Lower leg skin (tissue), 4 donors: ENCODE measurements around the gene RAB26. TPM values are rescaled to one million over a fixed set of nuclear protein-coding genes. Genes with fewer than 3 reads are reported as not detected.
A peak's percentile ranks its signal among the peaks of the same experiment; 100 is the strongest.
"Not testable (repeated sequence)": the region's sequence is repeated elsewhere in the genome, so short reads cannot be mapped to it uniquely, and the experiment has no call there.

Experiments used
- DNase-seq, 2 donors: peaks; one replicate each; pipeline ENCODE4 v3.0.0-alpha.2; 2019; ENCODE audit warnings: low spot score in 2 of 2
- H3K4me3 ChIP-seq: fragments of 200-600 bp; sonication (generic); 2 replicates; pipeline ENCODE4 v1.5.1; 2017; ENCODE audit warnings: mild to moderate bottlenecking, low read depth; ENCODE audit not compliant: poor library complexity, severe bottlenecking
- POLR2A ChIP-seq, 2 donors: fragments of 450-650 bp; IDR thresholded peaks; one replicate each; pipeline ENCODE4 v1.6.1; 2016 to 2017; ENCODE audit warnings: antibody characterized with exemption in 2 of 2, mild to moderate bottlenecking in 1 of 2, moderate library complexity in 1 of 2
- WGBS, 2 donors: methylation state at CpG; one replicate each; pipeline ENCODE4 v1.1.5; 2018; 5-methylcytosine and 5-hydroxymethylcytosine counted together
- intact Hi-C: fragments of 100-400 bp; cut with DNase I; formaldehyde crosslinking; loops from one replicate; pipeline ENCODE4 v1.15.0; 2023; ENCODE audit warnings: low total_unique reads
- total RNA-seq, 4 donors: library from RNA; depleted of rRNA; stranded (reverse); fragments of >200 nt; gene quantifications; one replicate each; pipeline ENCODE4 v1.1.0, GENCODE V29; 2016
- TF ChIP-seq, protein P1 (sequence below), 3 donors: fragments of 450-650 bp; IDR thresholded peaks; one replicate each; pipeline ENCODE4 v1.5.1; 2016; ENCODE audit warnings: antibody characterized with exemption in 3 of 3, mild to moderate bottlenecking in 3 of 3, moderate library complexity in 2 of 3

RAB26 gene
- total RNA-seq = 1 to 10 TPM in 3 of 4 donors, not detected in 1; 1.6 to 2.9 (median 2.0) TPM

DNA sequence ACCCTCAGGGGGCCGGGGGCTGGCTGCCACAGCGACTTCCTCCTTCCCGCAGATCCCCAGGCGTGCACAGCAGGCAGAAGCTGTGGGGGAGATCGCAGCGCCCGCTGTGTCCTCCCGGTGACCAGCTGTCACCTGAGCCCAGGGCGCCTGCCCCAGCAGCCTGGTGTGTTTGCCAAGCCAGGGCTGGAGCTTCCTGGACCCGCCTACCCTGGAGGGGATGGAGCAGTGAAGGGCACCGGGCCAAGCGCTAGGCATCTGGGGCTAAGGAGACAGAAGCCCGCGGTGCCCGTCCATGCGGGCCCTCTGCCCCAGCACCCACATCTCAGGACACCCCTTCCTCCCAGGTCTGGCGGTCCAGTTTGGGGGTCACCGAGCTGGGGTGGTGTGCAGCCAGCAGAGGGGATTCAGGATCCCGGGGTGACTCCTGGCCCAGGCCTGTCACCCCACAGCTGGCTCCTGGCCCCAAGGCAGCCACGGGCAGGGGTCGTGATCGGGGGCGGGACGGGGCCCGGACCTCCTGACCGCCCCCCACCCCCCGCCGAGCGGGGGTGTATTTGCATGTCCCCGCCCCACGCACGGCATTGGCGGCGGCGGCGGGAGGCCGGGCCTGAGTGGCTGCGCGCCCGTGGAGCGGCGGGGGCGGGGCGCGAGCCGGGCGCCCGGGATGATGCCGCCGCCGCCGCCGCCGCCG is at the start of gene RAB26:
RAB26 (plus strand) TSS at position 645 of the 691 bp plus-strand sequence. CDS start 159 bp downstream, outside the sequence.
- intact Hi-C loops = no loop called here
- 20 to 25% methylated on average over 2 to 15 of the region's 55 CpGs for WGBS, 2 donors
- TF ChIP-seq, protein P1, sequence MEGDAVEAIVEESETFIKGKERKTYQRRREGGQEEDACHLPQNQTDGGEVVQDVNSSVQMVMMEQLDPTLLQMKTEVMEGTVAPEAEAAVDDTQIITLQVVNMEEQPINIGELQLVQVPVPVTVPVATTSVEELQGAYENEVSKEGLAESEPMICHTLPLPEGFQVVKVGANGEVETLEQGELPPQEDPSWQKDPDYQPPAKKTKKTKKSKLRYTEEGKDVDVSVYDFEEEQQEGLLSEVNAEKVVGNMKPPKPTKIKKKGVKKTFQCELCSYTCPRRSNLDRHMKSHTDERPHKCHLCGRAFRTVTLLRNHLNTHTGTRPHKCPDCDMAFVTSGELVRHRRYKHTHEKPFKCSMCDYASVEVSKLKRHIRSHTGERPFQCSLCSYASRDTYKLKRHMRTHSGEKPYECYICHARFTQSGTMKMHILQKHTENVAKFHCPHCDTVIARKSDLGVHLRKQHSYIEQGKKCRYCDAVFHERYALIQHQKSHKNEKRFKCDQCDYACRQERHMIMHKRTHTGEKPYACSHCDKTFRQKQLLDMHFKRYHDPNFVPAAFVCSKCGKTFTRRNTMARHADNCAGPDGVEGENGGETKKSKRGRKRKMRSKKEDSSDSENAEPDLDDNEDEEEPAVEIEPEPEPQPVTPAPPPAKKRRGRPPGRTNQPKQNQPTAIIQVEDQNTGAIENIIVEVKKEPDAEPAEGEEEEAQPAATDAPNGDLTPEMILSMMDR (IDR thresholded peaks at IDR 0.05) = no peak
- TF ChIP-seq POLR2A (IDR thresholded peaks at IDR 0.05) = no peak
- DNase-seq = peak; percentile 59 to 95
- H3K4me3 ChIP-seq = no peak within 1 kb of the TSS

GRCh38 chr16:2101581-2101980 is 46.8 kb upstream of the RAB26 start:
- intact Hi-C loops, H3K4me3 ChIP-seq, DNase-seq: not testable (repeated sequence)
- 85 to 90% methylated on average over 10 to 12 of the region's 16 CpGs for WGBS, 2 donors

- intact Hi-C loops = no loop called here
- TF ChIP-seq, protein P1 (IDR thresholded peaks at IDR 0.05) = no peak
- no peak for TF ChIP-seq POLR2A (IDR thresholded peaks at IDR 0.05)
- 92 to 96% methylated on average over 15 to 17 of the region's 19 CpGs for WGBS, 2 donors
- no peak overlapping the region for H3K4me3 ChIP-seq
- DNase-seq = no peak
Observed at GRCh38 chr16:2102471-2102870, 46.0 kb upstream of the RAB26 start.

DNA sequence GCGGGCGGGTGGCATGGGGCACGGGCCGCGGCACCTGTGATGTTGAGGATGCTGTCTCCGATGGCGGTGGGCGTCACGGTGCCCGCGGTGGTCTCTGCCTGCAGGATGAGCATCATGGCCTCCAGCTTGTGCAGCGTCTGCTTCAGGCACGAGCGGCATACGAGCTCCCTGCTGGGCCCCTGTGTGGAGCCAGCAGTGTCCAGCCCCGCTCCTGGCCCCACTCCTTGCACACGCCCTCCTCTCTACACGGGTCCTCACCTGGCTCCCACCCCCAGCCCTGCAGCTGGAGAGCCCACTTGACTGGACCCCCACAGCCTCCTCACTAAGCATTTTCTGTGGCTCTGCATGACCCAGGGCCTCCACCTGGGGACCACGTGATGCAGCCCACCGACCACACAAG is 44.0 kb upstream of the RAB26 start:
- WGBS, 2 donors = 60% methylated on average over 1 of the region's 20 CpGs; no CpG with 5 or more reads in 1 of the 2 donors
- intact Hi-C loops, DNase-seq, H3K4me3 ChIP-seq: not testable (repeated sequence)

GRCh38 chr16:2105291-2105690 is 43.1 kb upstream of the RAB26 start:
- 93 to 96% methylated on average over 13 to 21 of the region's 21 CpGs for WGBS, 2 donors
- intact Hi-C loops, DNase-seq, H3K4me3 ChIP-seq: not testable (repeated sequence)

DNA sequence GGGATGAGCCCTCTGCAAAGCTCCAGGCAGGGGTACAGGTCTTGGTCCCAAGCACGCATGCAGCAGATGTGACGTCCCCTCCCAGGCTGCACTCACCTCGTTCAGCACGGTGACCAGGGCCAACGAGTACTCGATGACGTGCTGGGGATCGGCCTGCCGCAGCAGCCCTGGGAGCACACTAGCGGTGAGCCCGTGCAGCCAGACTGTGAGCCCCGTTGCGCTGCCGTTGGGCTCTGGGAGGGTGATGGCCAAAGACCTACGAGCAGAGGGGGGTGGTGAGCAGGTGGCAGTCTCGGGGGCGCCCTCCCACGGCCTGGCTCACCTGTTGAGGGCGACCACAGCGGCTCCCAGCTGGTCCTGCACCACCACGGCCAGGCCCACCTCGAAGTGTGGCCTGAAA is 42.7 kb upstream of the RAB26 start:
- intact Hi-C loops, H3K4me3 ChIP-seq, DNase-seq: not testable (repeated sequence)
- WGBS, 2 donors = 90 to 92% methylated on average over 10 to 17 of the region's 22 CpGs

GRCh38 chr16:2106211-2106610 is 42.2 kb upstream of the RAB26 start:
- 93% methylated on average over 14 to 24 of the region's 38 CpGs for WGBS, 2 donors
- H3K4me3 ChIP-seq, DNase-seq, intact Hi-C loops: not testable (repeated sequence)

DNA sequence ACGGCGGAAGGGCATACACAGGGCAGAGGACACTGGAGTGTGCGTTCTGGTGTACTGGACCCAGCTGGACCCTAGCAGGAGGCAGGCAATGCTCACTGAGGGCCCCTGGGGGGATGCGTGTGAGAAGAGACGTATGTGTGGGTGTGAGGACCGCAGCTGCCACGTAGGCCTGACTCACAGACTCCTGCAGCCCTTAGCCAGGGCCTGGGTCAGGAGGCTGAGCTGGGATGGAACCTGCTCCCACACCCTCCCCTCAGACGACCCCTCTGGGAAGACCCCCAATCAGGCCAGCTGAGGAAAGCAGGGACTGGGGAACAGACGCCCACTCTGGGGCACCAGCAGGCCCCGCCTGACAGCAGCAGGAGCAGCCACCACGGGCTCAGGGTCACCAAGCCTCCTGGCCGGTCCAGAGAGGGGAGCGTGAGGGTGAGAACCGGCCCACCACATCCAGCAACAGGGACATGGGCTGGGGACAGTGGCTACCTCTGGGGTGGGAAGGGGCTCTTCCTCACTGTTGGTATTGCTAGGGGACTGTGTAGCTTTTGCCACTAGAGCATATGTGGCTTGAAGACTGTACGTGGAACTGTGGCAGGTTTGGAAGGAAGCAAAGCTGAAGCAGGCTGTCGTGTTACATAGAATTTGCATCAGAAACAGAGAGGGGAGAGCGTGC is 41.2 kb upstream of the RAB26 start:
- H3K4me3 ChIP-seq, intact Hi-C loops, DNase-seq: not testable (repeated sequence)
- 75 to 87% methylated on average over 16 to 17 of the region's 17 CpGs for WGBS, 2 donors

DNA sequence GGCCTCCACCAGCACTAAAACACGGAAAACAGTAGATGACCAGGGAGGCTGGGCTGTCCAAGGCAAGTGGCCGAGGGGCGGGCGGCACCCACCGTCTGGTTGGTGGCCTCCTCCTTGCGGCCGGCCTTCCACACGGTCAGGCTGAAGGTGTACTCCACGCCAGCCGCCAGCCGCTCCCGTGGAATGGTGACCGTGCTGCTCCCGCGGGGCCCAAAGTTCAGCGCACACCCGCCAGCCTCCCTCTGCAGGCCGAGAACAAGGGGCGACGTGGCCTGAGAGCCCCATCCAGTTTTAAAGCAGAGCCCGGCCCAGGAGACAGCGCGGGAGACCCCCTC is 40.7 kb upstream of the RAB26 start:
- H3K4me3 ChIP-seq, DNase-seq, intact Hi-C loops: not testable (repeated sequence)
- 88 to 97% methylated on average over 12 to 18 of the region's 23 CpGs for WGBS, 2 donors

DNA sequence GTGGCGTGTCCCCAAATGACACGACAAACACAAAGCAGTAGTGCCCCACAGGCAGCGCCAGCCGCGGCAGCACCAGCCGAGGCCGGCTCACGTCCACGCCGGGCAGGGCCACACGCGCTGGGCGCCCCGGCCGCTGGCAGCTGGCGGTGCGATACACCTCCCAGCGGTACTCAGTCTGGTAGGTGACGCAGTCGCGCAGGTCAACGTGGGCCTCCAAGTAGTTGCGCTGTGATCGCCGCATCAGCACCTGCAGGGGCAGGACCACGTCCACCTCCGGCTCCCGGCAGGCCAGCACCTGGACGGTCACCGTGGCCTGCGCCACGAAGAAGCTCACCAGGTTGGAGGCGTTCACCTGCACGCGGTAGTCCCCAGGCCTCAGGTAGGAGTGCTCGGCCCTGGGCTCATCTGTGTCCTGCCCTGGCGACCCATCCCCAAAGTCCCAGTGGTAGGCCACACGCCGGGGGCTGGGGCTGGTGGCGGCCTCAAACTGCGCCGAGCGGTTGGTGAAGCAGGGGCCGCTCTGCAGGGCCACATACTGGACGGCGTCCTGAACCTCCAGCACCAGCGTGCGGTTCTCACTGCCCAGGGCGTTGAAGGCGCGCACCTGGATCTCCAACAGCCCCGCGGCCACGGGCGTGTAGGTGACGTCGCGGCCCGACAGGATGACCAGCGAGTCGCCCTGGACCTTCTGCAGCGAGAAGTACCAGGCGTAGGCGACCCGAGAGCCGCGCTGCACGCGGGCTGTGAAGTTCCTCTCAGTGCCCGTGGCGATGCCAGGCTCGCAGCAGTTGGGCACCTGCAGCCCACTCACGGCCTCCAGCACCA is 39.8 kb upstream of the RAB26 start:
- intact Hi-C loops, H3K4me3 ChIP-seq, DNase-seq: not testable (repeated sequence)
- 96 to 97% methylated on average over 47 to 58 of the region's 73 CpGs for WGBS, 2 donors

GRCh38 chr16:2109271-2109580 is 39.2 kb upstream of the RAB26 start:
- intact Hi-C loops, H3K4me3 ChIP-seq, DNase-seq: not testable (repeated sequence)
- 93 to 94% methylated on average over 23 to 24 of the region's 25 CpGs for WGBS, 2 donors

DNA sequence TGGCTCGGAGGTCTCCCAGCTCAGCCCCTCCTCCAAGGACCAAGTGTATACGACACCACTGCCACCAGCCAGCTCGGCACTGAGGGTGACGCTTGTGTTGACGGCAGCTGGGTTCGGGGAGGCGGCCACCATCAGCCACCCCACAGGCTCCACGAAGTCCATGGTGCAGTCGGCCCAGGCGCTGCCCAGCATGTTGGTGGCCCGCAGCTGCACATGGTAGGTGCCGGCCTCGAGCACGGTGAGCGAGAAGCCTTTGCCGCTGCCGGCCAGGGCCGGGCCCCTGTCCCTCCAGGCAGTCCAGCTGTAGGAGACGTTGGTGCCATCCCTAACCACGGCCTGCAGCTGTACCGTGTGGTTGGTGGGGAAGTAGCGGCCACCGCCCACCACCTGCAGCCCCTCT is 38.6 kb upstream of the RAB26 start:
- H3K4me3 ChIP-seq, intact Hi-C loops, DNase-seq: not testable (repeated sequence)
- WGBS, 2 donors = 85 to 95% methylated on average over 10 to 12 of the region's 23 CpGs
